Stimulated activated CD4-positive, alpha-beta T cell treated with anti-CD3 and anti-CD28 coated beads, TNF-alpha, amount 100 ng/mL, for 48 hours (primary cell): ENCODE results near the gene TCF4.

Source experiments
- DNase-seq, 3 donors: peaks; one replicate each; pipeline ENCODE4 v3.0.0-alpha.2; 2020; ENCODE audit warnings: low read depth in 3 of 3

Gene TCF4

GRCh38 chr18:55407191-55407590, 180.8 kb downstream of the TCF4 start:
- DNase-seq = no peak

- no peak for DNase-seq
Observed at GRCh38 chr18:55406451-55406991, 181.5 kb downstream of the TCF4 start.

GRCh38 chr18:55405893-55406406, 182.0 kb downstream of the TCF4 start:
- DNase-seq = no peak

DNA sequence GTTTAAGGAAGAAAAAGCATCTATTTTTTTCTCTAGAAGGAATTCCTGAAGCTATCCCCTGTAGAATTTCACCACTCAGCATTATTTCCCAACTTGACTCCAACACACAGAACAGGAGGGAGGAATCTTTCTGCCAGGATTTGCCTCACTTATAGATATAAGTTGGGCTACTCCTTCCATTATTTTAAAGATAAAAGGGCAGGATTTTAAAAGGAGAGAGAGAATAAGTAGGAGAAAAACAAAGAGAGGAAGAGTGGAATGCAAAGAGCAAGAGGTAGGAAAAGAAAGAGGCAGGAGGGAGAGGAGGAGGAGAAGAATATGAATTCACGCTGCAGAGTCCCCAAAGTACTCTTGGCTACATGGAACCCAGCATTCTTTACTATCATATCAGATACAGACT, 182.5 kb downstream of the TCF4 start:
- DNase-seq = no peak

GRCh38 chr18:55404832-55405465, 183.0 kb downstream of the TCF4 start:
- DNase-seq = no peak

DNA sequence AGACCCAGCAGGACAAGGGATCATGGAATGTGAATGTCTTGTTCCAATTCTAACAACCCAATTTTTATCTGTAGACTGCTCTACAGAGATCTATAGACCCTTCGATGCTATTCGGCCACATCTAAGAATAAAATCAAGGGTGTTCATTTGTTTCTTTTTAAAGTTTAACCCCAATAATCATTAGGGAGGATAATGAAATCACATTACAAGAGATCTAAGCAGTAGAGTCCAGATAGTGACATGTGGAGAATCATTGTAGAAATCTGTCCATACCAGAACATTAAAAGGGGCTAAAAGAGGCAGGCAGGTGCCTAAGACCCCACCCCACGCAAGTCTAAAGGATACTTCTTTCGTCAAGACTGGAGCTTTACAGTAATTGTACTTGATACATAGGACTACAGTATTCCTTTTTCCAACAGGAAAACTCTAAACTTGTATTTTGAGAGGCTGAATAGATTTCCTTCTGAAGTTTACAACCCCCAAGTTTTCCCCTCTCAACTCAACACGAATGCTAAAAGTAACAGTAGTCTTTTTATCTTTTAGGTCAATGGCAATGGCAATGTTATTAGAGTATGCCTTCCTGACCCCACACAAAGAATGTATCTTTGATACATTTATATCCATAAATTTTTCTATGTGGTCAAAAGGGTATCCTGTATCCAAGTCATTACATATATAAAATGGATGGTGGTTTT, 183.7 kb downstream of the TCF4 start:
- DNase-seq = no peak

DNA sequence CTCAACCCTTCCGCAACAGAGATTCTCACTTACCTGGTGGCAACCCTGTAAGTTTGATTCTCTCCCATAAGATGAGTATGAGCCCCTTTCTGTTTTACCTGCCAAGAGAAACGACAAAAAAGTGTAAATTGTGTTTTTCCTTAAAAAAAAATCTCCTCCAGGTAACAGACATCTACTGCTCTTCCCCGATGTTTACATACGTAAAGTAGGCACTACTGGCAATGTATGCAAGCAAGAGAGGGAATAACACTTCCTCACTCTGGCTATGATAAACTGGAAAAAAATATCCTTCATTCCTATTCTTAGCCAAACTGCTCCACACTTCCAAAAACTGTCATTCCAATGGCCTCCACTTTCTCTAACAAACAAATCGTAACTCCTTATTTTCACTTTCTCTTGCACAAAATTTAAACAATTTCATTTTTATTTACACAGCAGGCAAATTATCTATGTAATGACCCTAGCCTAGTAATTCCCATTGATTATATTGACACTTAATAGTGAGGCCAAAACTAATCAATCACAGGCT, 184.5 kb downstream of the TCF4 start:
- DNase-seq = no peak

DNA sequence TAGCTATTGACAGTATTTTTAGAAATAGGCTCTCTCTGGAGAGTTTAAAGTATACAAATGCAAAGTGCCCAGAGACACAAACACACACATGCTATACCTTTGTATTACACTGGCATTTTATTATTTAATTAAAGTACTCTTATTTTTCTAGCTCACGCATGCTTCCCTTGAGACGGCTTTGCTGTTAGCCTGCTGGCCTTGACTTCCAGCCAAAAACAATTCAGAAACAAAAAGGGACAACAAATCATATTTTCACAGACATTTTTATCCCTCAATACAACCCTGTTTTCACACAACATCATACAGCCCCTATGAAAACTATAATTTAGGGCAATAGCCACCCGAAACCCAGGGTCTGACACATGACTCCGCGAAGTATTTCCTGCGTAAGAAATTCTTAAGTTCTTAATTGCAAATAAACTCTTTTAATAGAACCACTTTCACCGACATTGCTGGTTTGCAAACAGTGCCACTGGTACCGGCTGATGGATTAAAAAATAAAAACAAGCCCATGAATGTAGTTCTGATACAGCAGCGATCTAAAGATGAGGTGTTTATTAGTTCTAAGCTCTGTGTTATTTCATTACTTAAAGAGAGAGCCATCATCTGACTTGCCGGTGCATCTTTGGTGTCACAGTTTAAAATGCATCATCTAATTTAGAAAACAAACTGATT, 185.1 kb downstream of the TCF4 start:
- no peak for DNase-seq

- no peak for DNase-seq
Observed at GRCh38 chr18:55401638-55402191, 186.3 kb downstream of the TCF4 start.

DNA sequence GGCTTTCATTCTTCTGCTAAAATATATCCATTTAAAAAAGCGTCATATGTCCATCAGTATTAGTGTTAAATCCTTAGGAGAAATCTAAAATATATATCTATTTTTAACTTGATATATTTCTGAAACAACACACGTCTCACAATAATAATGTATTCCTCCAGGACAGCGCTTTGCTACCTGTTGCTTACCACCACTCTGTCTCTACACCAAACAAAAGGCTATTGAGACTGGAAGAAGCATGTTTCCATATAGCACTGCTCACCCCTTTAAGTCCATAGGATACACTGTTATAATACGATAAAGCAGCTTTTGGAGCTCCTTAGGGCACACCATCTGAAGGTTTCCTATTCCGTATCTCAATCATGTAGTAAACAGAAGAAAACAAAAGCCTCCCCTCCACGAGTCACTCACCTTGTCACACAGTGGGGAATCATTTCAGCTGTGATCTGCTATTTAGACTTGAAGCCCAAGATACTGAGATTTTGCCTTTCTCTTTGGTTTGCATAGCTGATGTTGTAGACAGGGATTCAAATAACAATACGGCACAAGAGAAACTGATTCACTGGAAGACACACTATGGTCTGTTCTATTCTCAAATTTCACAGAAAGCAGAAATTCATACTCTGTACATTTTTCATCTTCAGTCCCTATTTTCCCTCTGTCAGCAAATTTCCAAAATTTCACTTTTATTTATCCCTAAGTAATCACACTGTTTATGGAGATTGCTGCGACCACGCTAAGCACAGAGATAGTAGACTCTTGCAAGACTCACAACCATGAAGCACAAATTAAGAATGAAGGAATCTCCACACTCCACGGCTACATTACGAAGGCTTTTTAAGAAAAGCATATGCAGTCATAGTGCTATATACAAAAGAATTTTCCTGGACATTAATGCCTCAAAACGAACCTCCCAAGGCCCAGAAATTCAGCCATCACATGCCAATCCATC, 187.1 kb downstream of the TCF4 start:
- DNase-seq = no peak

DNA sequence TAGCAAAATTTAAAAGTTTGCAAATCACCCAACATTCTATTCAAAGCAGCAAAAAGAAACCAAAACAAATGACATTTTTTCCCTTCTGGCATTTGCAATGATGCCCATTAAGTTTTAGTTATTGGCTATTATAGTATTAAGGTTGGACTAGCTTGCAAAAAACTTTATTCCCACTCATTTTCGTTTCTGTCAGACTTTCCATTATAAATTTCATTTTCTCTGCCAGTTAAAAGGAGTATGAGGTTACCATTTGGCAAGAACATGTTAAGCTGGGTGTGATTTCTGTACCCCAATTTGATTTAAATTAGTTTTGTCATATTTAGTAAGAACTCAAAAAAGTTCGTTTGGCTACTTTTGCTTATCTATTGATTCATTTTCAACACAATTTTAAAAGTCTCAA, 187.9 kb downstream of the TCF4 start:
- no peak for DNase-seq

DNA sequence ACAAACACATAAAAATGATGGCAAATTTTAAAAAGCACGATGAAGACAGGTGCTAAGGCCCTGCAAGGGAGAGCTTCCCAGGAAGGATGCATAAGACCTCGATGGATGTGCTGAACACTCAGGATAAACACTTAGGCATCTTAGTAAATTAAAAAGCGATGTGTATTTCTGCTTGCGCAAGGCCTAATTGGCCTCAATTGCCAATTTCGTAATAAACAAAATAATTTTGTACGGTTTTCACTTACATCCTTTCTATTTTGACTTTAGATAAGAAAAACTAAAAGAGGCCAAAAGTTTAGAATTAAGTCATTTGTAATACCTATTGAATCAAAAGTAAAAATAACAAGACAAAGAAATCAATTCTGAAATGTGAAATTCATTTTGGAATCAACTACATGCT, 189.1 kb downstream of the TCF4 start:
- no peak for DNase-seq

GRCh38 chr18:55396979-55397378, 191.0 kb downstream of the TCF4 start:
- no peak for DNase-seq

GRCh38 chr18:55396267-55396905, 191.6 kb downstream of the TCF4 start:
- no peak for DNase-seq

DNA sequence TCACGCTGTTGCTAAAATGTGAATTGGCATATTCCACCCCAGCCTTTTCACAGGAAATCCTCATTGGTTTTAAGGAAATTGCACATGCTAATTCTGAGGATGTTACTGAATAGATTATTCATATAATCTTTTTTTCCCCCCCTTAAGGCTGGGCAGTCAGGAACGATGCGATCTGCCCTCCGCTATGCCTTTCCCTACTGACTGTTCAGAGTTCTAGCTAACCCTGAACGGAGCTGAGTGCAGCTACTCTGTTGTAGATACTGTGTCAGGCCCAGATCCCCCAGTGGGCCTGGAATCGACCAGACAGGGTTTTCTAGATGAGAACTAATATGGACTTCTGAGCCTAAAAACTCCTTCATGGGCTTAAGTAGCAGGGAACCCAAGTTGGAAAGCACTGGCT, 192.2 kb downstream of the TCF4 start:
- DNase-seq = no peak

- no peak for DNase-seq
Observed at GRCh38 chr18:55390898-55391297, 197.1 kb downstream of the TCF4 start.

DNA sequence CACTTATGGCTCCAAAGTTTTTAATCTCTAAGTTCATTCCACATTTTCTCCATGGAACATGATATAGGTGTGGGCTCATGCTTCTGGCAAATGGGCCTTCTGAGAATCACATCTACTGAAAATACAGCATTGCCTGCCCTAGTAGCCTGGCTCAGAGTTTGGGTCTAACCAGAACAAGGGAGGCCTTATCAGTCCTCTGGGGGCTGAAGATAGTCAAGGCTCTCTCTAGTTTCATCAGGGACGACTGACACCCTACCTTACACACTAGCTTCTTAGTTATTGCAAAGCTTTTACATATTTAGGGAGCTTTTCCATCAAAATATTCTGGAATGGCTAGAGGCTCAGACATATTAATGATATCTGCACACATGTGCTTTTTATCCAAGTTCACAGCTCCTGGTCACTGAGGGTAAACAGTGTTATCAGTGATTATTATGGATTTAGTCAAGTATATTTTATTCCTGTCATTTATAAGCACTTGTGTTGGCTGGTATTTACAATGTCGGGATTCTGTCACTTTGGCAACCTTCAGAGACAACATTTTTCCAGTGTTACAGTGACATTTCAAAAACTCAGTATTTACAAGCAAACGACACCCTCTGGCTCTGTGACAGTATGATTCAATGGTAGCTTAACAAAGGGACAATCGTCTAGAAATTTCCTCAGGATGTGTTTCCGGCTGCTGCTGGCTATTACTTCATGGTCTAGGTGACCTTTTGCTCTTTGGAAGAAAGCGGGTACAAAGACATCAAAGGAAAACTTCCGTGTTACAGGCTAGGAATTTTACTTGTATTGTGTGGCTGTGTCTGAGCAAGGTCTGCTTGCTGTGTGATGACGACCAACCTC, 200.6 kb downstream of the TCF4 start:
- no peak for DNase-seq

GRCh38 chr18:55386545-55386944, 201.4 kb downstream of the TCF4 start:
- DNase-seq = no peak

DNA sequence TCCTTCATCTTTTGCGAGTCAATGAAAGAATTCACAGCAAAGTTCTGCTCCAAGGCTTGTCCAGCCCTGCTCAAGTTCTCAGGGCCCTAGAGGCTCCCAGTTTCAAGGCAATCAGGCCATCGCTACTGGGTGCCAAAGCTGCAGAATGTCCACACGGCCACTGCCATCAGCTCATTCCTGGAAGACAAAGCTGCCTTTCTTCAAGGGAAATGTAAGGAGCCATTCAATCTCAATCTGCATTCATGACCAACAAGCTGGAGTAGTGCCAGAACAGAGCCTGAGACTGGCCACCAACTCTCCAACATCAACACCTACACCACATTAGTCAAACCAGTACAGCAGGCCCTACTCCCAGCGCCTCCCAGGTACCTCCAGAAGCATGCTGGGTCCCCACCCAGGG, 202.2 kb downstream of the TCF4 start:
- no peak for DNase-seq
